ENCODE data around the gene TMEM184A.

The TMEM184A gene

GRCh38 chr7:1598961-1599639 lies 43.1 kb upstream of the TMEM184A start:
- in situ Hi-C loops (cut with MboI; ENCODE audit: low pct_unique_long_range_greater_than_20kb, low sequenced_read_pairs, unreplicated experiment), result loop anchor here (25.0 kb wide), 1 partner anchor 613 kb away; no protein-coding TSS in a partner anchor
- TF ChIP-seq CTCF (IDR thresholded peaks at IDR 0.05; ENCODE audit: extremely low read depth, insufficient read depth, missing control alignments), result no peak
- no peak for DNase-seq (ENCODE audit: low spot score)

DNA sequence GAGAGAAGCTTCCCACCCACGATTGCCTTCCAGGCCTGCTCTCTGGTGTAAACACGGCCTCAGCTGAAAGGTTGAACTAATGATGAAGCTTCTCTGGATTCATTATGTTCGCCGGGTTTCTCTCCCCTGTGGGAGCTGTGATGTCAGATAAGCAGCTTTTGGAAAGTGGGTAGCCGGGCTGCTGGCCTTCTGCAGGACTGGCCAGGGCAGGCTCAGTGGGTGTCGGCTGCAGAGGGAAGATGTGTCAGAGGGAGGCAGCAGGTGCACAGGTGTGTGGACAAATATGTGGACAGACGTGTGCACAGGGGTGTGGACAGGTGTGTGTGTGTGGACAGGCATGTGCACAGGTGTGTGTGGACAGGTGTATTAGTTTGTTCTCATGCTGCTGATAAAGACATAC lies 42.3 kb upstream of the TMEM184A start:
- TF ChIP-seq CTCF (IDR thresholded peaks at IDR 0.05; ENCODE audit: extremely low read depth, insufficient read depth, missing control alignments), result no peak
- DNase-seq (ENCODE audit: low spot score), result no peak
- in situ Hi-C loops (cut with MboI; ENCODE audit: low pct_unique_long_range_greater_than_20kb, low sequenced_read_pairs, unreplicated experiment), result loop anchor here (25.0 kb wide), 1 partner anchor 614 kb away; no protein-coding TSS in a partner anchor

GRCh38 chr7:1597791-1598190 lies 41.8 kb upstream of the TMEM184A start:
- in situ Hi-C loops (cut with MboI; ENCODE audit: low pct_unique_long_range_greater_than_20kb, low sequenced_read_pairs, unreplicated experiment), result loop anchor here (25.0 kb wide), 1 partner anchor 615 kb away; no protein-coding TSS in a partner anchor
- DNase-seq (ENCODE audit: low spot score), result no peak
- TF ChIP-seq CTCF (IDR thresholded peaks at IDR 0.05; ENCODE audit: extremely low read depth, insufficient read depth, missing control alignments), result no peak

GRCh38 chr7:1597066-1597760 lies 41.2 kb upstream of the TMEM184A start:
- no peak for DNase-seq (ENCODE audit: low spot score)
- TF ChIP-seq CTCF (IDR thresholded peaks at IDR 0.05; ENCODE audit: extremely low read depth, insufficient read depth, missing control alignments), result no peak
- in situ Hi-C loops (cut with MboI; ENCODE audit: low pct_unique_long_range_greater_than_20kb, low sequenced_read_pairs, unreplicated experiment), result loop anchor here (25.0 kb wide), 1 partner anchor 615 kb away; no protein-coding TSS in a partner anchor

GRCh38 chr7:1596181-1597043 lies 40.4 kb upstream of the TMEM184A start:
- in situ Hi-C loops (cut with MboI; ENCODE audit: low pct_unique_long_range_greater_than_20kb, low sequenced_read_pairs, unreplicated experiment), result loop anchor here (25.0 kb wide), 1 partner anchor 616 kb away; no protein-coding TSS in a partner anchor
- no peak for TF ChIP-seq CTCF (IDR thresholded peaks at IDR 0.05; ENCODE audit: extremely low read depth, insufficient read depth, missing control alignments)
- DNase-seq (ENCODE audit: low spot score), result no peak

DNA sequence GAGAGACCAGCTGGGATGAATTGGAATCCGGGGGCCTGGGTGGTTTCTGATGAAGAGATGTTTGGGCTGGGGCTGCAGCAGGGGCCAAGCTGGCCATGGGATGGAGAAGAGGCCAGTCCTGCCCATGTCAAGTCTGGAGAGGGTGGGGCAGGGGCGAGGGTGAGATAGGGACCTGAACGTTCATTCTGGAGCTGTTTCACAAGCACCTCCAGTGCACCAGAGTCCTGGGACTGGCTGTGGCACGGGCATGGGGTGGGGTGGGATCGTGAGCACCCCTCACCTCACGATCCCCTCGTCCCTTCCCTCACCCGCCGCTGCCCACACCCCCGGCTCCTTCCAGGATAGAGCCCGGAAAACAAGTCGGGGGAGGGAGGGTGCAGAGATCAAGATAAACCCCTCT lies 39.6 kb upstream of the TMEM184A start:
- no peak for TF ChIP-seq CTCF (IDR thresholded peaks at IDR 0.05; ENCODE audit: extremely low read depth, insufficient read depth, missing control alignments)
- in situ Hi-C loops (cut with MboI; ENCODE audit: low pct_unique_long_range_greater_than_20kb, low sequenced_read_pairs, unreplicated experiment), result loop anchor here (25.0 kb wide), 1 partner anchor 617 kb away; no protein-coding TSS in a partner anchor

More for the DNA sequence above, 39.6 kb upstream of the TMEM184A start:
- DNase-seq (ENCODE audit: low spot score), result no peak

Measured in GM13977 (cell line).